HG03520 (cell line): ENCODE results near the gene CFAP54.
"Not testable (repeated sequence)": the region's sequence is repeated elsewhere in the genome, so short reads cannot be mapped to it uniquely, and the experiment has no call there.

Experiments used
- ATAC-seq: cut with Tn5 transposase; IDR thresholded peaks from one replicate; pipeline ENCODE4 v1.9.1; 2021; ENCODE audit warnings: mild to moderate bottlenecking, moderate library complexity; ENCODE audit not compliant: unreplicated experiment

CFAP54 gene

GRCh38 chr12:96489392-96490056, at the start of gene CFAP54:
Gene CFAP54, plus strand, starts transcription at chr12:96489577. Its CDS starts 33 bp downstream, at chr12:96489610.
- ATAC-seq, result peak; percentile 89

- ATAC-seq, result no peak
Measured at GRCh38 chr12:96441816-96442215, 47.6 kb upstream of the CFAP54 start.

- ATAC-seq, result no peak
Measured at GRCh38 chr12:96442906-96443305, 46.5 kb upstream of the CFAP54 start.

GRCh38 chr12:96444399-96444798, 45.0 kb upstream of the CFAP54 start:
- ATAC-seq, result no peak

- ATAC-seq, result peak; percentile 91
Measured at GRCh38 chr12:96445691-96446583, 43.4 kb upstream of the CFAP54 start.

GRCh38 chr12:96447256-96447655, 42.1 kb upstream of the CFAP54 start:
- ATAC-seq, result no peak

GRCh38 chr12:96448300-96448699, 41.1 kb upstream of the CFAP54 start:
- ATAC-seq, result no peak

GRCh38 chr12:96452261-96452922, 37.0 kb upstream of the CFAP54 start:
- no peak for ATAC-seq

- no peak for ATAC-seq
Measured at GRCh38 chr12:96454396-96454795, 35.0 kb upstream of the CFAP54 start.

- ATAC-seq, result peak; percentile 80
Measured at GRCh38 chr12:96456265-96456974, 33.0 kb upstream of the CFAP54 start.

- ATAC-seq, result no peak
Measured at GRCh38 chr12:96457191-96457930, 32.0 kb upstream of the CFAP54 start.

GRCh38 chr12:96459281-96459680, 30.1 kb upstream of the CFAP54 start:
- ATAC-seq, result not testable (repeated sequence)

GRCh38 chr12:96462571-96463280, 26.7 kb upstream of the CFAP54 start:
- no peak for ATAC-seq

GRCh38 chr12:96465896-96466295, 23.5 kb upstream of the CFAP54 start:
- ATAC-seq, result no peak

- ATAC-seq, result no peak
Measured at GRCh38 chr12:96466939-96467751, 22.2 kb upstream of the CFAP54 start.

GRCh38 chr12:96471368-96472050, 17.9 kb upstream of the CFAP54 start:
- ATAC-seq, result no peak

- no peak for ATAC-seq
Measured at GRCh38 chr12:96472384-96472783, 17.0 kb upstream of the CFAP54 start.

- ATAC-seq, result no peak
Measured at GRCh38 chr12:96473394-96474093, 15.8 kb upstream of the CFAP54 start.
